Subcutaneous abdominal adipose tissue (tissue), 5 donors: ENCODE data around the gene CNGA2.

Experiments
- H3K27ac ChIP-seq: one replicate; pipeline ENCODE4 v1.7.0; 2013; ENCODE audit warnings: low read depth, mild to moderate bottlenecking, inconsistent platforms, low read length, moderate library complexity
- H3K27me3 ChIP-seq, 5 donors: one replicate each; pipeline ENCODE4 v1.7.0; 2013; ENCODE audit warnings: low read length in 5 of 5, inconsistent platforms in 1 of 5; ENCODE audit not compliant: control insufficient read depth in 5 of 5, insufficient read depth in 4 of 5
- H3K36me3 ChIP-seq, 5 donors: one replicate each; pipeline ENCODE4 v1.7.0; 2013; ENCODE audit warnings: low read length in 5 of 5; ENCODE audit not compliant: control insufficient read depth in 5 of 5, insufficient read depth in 5 of 5
- H3K4me1 ChIP-seq, 5 donors: one replicate each; pipeline ENCODE4 v1.7.0; 2013; ENCODE audit warnings: low read length in 5 of 5, mild to moderate bottlenecking in 3 of 5, moderate library complexity in 1 of 5; ENCODE audit not compliant: control insufficient read depth in 5 of 5, insufficient read depth in 5 of 5
- H3K4me3 ChIP-seq, 5 donors: one replicate each; pipeline ENCODE4 v1.7.0; 2013; ENCODE audit warnings: low read length in 5 of 5, low read depth in 1 of 5
- H3K9ac ChIP-seq, 5 donors: one replicate each; pipeline ENCODE4 v1.7.0; 2013; ENCODE audit warnings: low read length in 5 of 5, mild to moderate bottlenecking in 4 of 5, moderate library complexity in 3 of 5
- H3K9me3 ChIP-seq, 5 donors: one replicate each; pipeline ENCODE4 v1.7.0; 2013; ENCODE audit warnings: low read length in 5 of 5; ENCODE audit not compliant: control insufficient read depth in 5 of 5
- donor health status: healthy.
- donor health status: healthy.
- donor health status: healthy.
- donor health status: healthy.
- donor health status: healthy.

CNGA2 gene

GRCh38 chrX:151698485-151698884 is 36.1 kb upstream of the CNGA2 start:
- Histone ChIP-seq H3K36me3 (no peaks in the 10 kb centered on the region), H3K4me1 (peaks cover 0 to 15% (median 6%) of the 10 kb centered on the region in 5 donors), H3K27me3 (peaks cover 9 to 34% (median 22%) of the 10 kb centered on the region in 5 donors), H3K27ac (no peak overlapping the region), H3K4me3 (no peak overlapping the region), H3K9me3 (no peaks in the 10 kb centered on the region), H3K9ac (no peak overlapping the region)

- Histone ChIP-seq H3K4me3 (no peak overlapping the region), H3K4me1 (peaks cover 0 to 23% (median 11%) of the 10 kb centered on the region in 5 donors), H3K36me3 (no peaks in the 10 kb centered on the region), H3K9ac (no peak overlapping the region), H3K27me3 (peaks cover 9 to 37% (median 16%) of the 10 kb centered on the region in 5 donors), H3K9me3 (no peaks in the 10 kb centered on the region), H3K27ac (no peak overlapping the region)
Measured at GRCh38 chrX:151699746-151700145, 34.8 kb upstream of the CNGA2 start.

- Histone ChIP-seq H3K9ac (no peak overlapping the region), H3K27me3 (peaks cover 9 to 38% (median 13%) of the 10 kb centered on the region in 5 donors), H3K4me1 (peaks cover 0 to 22% (median 11%) of the 10 kb centered on the region in 5 donors), H3K36me3 (no peaks in the 10 kb centered on the region), H3K9me3 (no peaks in the 10 kb centered on the region), H3K27ac (no peak overlapping the region), H3K4me3 (no peak overlapping the region)
Measured at GRCh38 chrX:151700581-151700980, 34.0 kb upstream of the CNGA2 start.

- Histone ChIP-seq H3K27me3 (peaks cover 5 to 38% (median 9%) of the 10 kb centered on the region in 5 donors), H3K4me3 (no peak overlapping the region), H3K9ac (no peak overlapping the region), H3K4me1 (peaks cover 0 to 17% (median 11%) of the 10 kb centered on the region in 5 donors), H3K27ac (no peak overlapping the region), H3K9me3 (no peaks in the 10 kb centered on the region), H3K36me3 (no peaks in the 10 kb centered on the region)
Measured at GRCh38 chrX:151701071-151701470, 33.5 kb upstream of the CNGA2 start.

GRCh38 chrX:151701531-151701930 is 33.0 kb upstream of the CNGA2 start:
- Histone ChIP-seq H3K4me1 (peaks cover 0 to 16% (median 11%) of the 10 kb centered on the region in 5 donors), H3K9me3 (no peaks in the 10 kb centered on the region), H3K9ac (no peak overlapping the region), H3K27me3 (peaks cover 6 to 41% (median 10%) of the 10 kb centered on the region in 5 donors), H3K27ac (no peak overlapping the region), H3K36me3 (no peaks in the 10 kb centered on the region), H3K4me3 (no peak overlapping the region)

- Histone ChIP-seq H3K9me3 (no peaks in the 10 kb centered on the region), H3K4me3 (no peak overlapping the region), H3K36me3 (no peaks in the 10 kb centered on the region), H3K27ac (no peak overlapping the region), H3K9ac (no peak overlapping the region), H3K27me3 (peaks cover 13 to 42% (median 14%) of the 10 kb centered on the region in 5 donors), H3K4me1 (peaks cover 0 to 16% (median 11%) of the 10 kb centered on the region in 5 donors)
Measured at GRCh38 chrX:151702026-151702714, 32.4 kb upstream of the CNGA2 start.

GRCh38 chrX:151702741-151703340 is 31.7 kb upstream of the CNGA2 start:
- peaks cover 12 to 43% (median 13%) of the 10 kb centered on the region in 5 donors for H3K27me3 ChIP-seq
- H3K9ac ChIP-seq = no peak overlapping the region
- H3K9me3 ChIP-seq = no peaks in the 10 kb centered on the region
- peaks cover 0 to 16% (median 11%) of the 10 kb centered on the region in 5 donors for H3K4me1 ChIP-seq
- H3K27ac ChIP-seq = no peak overlapping the region
- no peak overlapping the region for H3K4me3 ChIP-seq
- H3K36me3 ChIP-seq = no peaks in the 10 kb centered on the region

GRCh38 chrX:151703487-151703886 is 31.1 kb upstream of the CNGA2 start:
- Histone ChIP-seq H3K9ac (no peak overlapping the region), H3K36me3 (no peaks in the 10 kb centered on the region), H3K27ac (no peak overlapping the region)

GRCh38 chrX:151704041-151704663 is 30.4 kb upstream of the CNGA2 start:
- Histone ChIP-seq H3K4me3 (peak overlapping the region in 3 of 5 donors; percentile 5 to 55 (median 45)), H3K36me3 (no peaks in the 10 kb centered on the region), H3K27me3 (peaks cover 5 to 38% (median 13%) of the 10 kb centered on the region in 5 donors), H3K9ac (no peak overlapping the region), H3K27ac (no peak overlapping the region), H3K9me3 (no peaks in the 10 kb centered on the region), H3K4me1 (peaks cover 0 to 16% (median 11%) of the 10 kb centered on the region in 5 donors)

More at GRCh38 chrX:151703487-151703886, 31.1 kb upstream of the CNGA2 start:
- Histone ChIP-seq H3K9me3 (no peaks in the 10 kb centered on the region), H3K4me3 (no peak overlapping the region), H3K4me1 (peaks cover 0 to 16% (median 11%) of the 10 kb centered on the region in 5 donors), H3K27me3 (peaks cover 6 to 43% (median 13%) of the 10 kb centered on the region in 5 donors)

GRCh38 chrX:151708821-151709220 is 25.7 kb upstream of the CNGA2 start:
- peaks cover 0 to 27% (median 10%) of the 10 kb centered on the region in 5 donors for H3K4me1 ChIP-seq
- H3K27ac ChIP-seq = no peak overlapping the region
- H3K9me3 ChIP-seq = no peaks in the 10 kb centered on the region
- H3K36me3 ChIP-seq = no peaks in the 10 kb centered on the region
- no peak overlapping the region for H3K4me3 ChIP-seq
- H3K27me3 ChIP-seq = peaks cover 9 to 33% (median 14%) of the 10 kb centered on the region in 5 donors
- no peak overlapping the region for H3K9ac ChIP-seq
